KOPT-K1 (cell line): ENCODE results near the gene RAE1.
"Not testable (repeated sequence)": the region's sequence is repeated elsewhere in the genome, so short reads cannot be mapped to it uniquely, and the experiment has no call there.

Source experiments
- H3K27ac ChIP-seq: fragments of 200-600 bp; sonication (generic); 2 replicates; pipeline ENCODE4 v1.5.1; 2016; ENCODE audit warnings: antibody characterized with exemption, mild to moderate bottlenecking, low read depth, low read length; ENCODE audit not compliant: poor library complexity, severe bottlenecking
- H3K36me3 ChIP-seq: fragments of 200-600 bp; sonication (generic); 2 replicates; pipeline ENCODE4 v1.5.1; 2017; ENCODE audit warnings: antibody characterized with exemption, mild to moderate bottlenecking, low read length, moderate library complexity; ENCODE audit not compliant: insufficient read depth
- H3K9me3 ChIP-seq: fragments of 200-600 bp; sonication (generic); 2 replicates; pipeline ENCODE4 v1.5.1; 2017; ENCODE audit warnings: antibody characterized with exemption, low read length, mild to moderate bottlenecking; ENCODE audit not compliant: insufficient read depth, poor library complexity, severe bottlenecking

RAE1 gene

DNA sequence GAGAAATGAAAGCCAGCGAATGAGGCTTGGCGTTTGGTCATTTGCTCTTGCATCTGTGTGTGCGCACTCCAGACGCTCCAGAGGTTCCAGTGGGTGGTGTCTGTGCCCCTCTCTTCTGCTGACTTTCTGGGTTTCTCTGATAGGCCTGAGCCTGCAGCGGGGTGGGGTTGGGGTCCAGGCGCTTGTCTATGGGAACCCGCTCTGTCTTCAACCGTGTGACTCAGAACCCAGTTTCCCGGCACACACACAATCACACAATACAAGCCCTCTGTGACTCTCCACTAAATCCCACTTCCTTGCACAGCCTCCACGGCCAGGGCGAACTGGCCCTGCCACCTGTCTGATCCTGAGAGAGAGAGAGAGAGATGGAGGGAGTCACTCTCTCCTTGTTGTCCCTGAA, 64.7 kb downstream of the RAE1 start:
- H3K9me3 ChIP-seq = no peaks in the 10 kb centered on the region
- H3K36me3 ChIP-seq = no peaks in the 10 kb centered on the region
- H3K27ac ChIP-seq = no peak overlapping the region

DNA sequence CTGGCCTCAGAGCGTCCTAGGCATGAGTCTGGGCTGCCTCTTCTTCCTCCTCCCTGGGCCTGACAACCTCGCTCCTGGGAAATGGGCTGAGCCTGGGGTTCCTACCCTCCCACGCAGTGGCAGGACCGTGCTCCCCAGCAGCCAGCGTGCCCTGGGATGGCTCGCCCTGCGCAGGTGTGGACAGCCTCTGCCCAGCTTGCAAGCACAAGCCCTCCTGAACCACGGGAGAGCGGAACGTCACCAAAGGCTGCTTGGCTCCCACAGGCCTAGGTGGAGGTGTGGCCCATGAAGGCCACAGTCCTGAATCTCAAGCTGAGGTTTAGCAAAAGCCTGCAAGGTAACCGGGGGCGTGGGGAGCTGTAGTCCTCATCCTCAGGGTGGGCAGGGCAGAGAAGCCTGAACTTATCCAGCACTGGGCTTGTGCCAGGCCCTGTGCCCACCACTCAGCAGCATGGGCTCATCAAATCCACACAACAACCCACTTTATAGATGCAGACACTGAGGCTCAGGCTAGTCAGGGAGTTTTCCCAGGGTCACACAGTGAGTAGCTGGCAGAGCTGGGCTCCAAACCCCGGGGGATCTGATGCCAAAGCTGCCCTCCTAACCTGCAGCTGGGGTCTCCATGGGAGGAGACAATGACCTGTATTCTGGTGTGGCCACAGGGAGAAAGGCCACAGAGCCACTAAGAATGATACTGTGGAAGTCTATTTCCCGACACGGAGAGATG, 65.4 kb downstream of the RAE1 start:
- no peaks in the 10 kb centered on the region for H3K9me3 ChIP-seq
- H3K27ac ChIP-seq = no peak overlapping the region
- no peaks in the 10 kb centered on the region for H3K36me3 ChIP-seq

DNA sequence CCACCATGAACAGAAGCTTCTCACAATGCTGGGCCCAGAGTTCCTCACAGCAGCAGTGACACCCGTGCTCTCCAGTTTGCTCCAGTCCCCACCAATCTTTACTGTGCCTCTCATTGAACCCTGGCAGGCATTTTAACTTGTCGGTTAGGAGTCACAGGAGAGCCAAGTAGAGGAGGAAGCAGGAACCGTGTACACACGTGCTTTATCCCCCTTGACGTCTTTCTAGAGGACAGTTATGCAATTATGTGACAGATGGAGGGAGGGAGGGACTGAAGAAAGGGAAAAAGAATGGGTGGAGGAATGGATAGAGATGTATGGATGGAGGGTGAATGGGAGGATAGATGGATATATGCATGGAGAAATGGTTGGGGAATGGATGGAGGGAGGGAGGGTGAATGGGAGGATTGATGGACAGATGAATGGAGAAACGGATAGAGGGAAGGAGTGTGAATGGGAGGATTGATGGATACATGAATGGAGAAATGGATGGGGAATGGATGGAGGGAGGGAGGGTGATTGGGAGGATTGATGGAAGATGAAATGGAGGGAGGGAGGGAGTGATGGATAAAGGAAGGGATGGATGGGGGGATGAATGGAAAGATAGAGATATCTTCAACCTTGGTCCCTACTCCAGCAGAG, 66.1 kb downstream of the RAE1 start:
- H3K27ac ChIP-seq = no peak overlapping the region
- no peaks in the 10 kb centered on the region for H3K9me3 ChIP-seq
- H3K36me3 ChIP-seq = no peaks in the 10 kb centered on the region

GRCh38 chr20:57417830-57418780, 67.0 kb downstream of the RAE1 start:
- H3K9me3 ChIP-seq = no peaks in the 10 kb centered on the region
- no peak overlapping the region for H3K27ac ChIP-seq
- H3K36me3 ChIP-seq = no peaks in the 10 kb centered on the region

DNA sequence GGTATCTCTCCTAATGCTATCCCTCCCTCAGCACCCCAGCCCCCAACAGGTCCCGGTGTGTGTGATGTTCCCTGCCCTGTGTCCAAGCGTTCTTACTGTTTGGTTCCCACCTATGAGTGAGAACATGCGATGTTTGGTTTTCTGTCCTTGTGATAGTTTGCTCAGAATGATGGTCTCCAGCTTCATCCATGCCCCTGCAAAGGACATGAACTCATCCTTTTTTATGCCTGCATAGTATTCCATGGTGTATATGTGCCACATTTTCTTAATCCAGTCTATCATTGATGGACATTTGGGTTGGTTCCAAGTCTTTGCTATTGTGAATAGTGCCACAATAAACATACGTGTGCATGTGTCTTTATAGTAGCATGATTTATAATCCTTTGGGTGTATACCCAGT, 68.4 kb downstream of the RAE1 start:
- not testable (repeated sequence) for H3K9me3 ChIP-seq, H3K36me3 ChIP-seq, H3K27ac ChIP-seq

DNA sequence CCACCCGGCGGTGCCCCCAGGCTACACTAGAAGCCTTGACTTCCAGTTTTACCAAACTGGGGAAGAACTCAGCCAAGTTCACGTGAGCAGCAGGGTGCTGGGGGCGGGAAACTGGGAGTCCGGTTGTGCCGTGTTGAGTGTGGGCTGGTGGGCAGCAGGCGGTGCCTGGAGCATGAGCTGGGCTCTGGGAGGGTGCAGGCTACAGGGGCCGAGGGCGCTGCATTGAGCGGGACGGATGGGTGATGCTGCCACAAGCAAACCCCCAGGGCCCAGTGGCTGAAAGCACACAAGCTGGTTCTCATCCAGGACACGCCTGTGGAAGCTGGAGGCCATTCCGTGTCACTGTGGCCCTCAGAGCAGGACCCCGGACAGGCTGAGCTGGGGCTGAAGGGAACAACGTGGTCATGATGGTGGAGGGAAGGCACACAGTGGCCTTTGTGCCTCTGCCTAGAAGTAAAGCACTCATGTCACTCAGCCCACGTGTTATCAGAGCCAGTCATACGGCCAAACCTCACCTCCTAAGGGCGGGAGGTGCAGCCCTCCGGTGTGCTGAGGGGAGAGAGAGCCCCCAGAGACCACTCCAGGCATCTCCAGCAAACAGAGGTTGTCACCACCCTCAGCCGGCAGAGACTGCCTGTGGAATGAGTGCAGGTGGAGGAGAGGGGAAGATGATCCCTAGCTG, 69.7 kb downstream of the RAE1 start:
- Histone ChIP-seq H3K36me3 (no peaks in the 10 kb centered on the region), H3K27ac (no peak overlapping the region), H3K9me3 (no peaks in the 10 kb centered on the region)

DNA sequence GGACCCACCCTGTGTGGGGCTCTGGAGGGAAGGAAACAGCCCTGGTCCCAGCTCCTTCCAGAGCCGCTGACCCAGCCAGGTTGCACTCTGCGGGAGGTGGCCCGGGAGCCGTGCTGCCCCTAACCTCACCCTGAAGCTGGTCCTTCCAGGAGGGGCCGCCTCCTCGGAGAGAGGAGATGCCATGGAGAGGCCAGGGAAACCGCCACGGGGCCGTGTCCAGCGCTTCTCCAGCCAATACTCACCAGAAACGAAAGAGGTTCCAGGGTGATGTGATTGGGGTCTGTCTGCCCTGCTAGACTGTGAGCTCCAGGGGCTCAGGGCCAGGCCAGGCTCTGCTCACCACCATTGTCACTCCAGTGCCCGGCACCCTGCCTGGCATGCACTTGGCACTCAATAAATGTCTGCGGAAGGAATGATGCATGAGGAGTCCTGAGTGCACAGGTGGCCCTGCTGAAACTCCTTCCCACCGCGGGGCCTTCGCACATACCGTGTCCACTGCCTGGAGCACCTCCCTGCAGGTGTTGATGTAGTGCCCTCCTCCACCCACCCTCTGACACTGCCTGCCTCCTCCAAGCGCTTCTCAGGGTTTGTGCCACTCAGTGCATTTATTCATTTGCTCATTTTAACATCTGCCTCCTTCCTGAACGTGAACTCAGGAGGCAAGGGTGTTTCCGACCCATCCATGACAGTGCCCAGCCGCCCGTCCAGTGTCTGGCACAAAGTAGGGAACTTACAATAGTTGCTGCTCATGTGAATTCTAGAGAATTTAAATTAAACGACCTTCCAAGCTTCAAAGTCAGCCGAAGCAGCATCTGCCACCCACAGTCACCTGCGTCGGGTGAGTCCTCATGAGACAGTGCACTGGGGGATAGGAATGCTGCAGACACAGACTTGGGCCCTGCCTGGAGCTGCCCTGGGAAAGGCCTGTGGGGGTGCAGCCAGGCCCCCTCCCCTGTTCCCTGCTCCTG, 70.5 kb downstream of the RAE1 start:
- no peaks in the 10 kb centered on the region for H3K9me3 ChIP-seq

DNA sequence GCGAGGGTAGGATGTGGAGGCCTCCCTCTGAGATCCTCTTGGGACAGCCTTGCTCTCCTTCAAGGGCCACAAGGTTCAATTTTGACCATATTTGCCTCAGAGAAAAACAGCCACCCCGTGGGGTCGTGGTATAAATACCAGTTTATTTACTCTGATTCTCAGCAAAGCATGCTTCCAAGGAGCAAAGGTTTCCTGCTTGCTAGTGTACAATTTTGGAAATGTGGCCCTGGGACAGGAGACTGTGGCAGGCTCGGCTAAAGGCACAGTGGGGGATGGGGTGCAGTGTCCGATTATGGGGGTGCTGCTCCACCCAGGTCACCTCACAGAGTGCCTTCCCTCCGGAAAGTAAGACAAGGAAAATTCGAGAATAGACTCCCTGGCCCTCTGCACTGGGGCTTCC, 71.2 kb downstream of the RAE1 start:
- Histone ChIP-seq H3K9me3 (no peaks in the 10 kb centered on the region), H3K36me3 (no peaks in the 10 kb centered on the region), H3K27ac (no peak overlapping the region)

More for the DNA sequence above, 70.5 kb downstream of the RAE1 start:
- Histone ChIP-seq H3K36me3 (no peaks in the 10 kb centered on the region), H3K27ac (no peak overlapping the region)

GRCh38 chr20:57425150-57426013, 74.3 kb downstream of the RAE1 start:
- Histone ChIP-seq H3K36me3 (no peaks in the 10 kb centered on the region), H3K27ac (no peak overlapping the region), H3K9me3 (no peaks in the 10 kb centered on the region)

GRCh38 chr20:57426271-57426689, 75.2 kb downstream of the RAE1 start:
- Histone ChIP-seq H3K9me3 (no peaks in the 10 kb centered on the region), H3K27ac (no peak overlapping the region), H3K36me3 (no peaks in the 10 kb centered on the region)

DNA sequence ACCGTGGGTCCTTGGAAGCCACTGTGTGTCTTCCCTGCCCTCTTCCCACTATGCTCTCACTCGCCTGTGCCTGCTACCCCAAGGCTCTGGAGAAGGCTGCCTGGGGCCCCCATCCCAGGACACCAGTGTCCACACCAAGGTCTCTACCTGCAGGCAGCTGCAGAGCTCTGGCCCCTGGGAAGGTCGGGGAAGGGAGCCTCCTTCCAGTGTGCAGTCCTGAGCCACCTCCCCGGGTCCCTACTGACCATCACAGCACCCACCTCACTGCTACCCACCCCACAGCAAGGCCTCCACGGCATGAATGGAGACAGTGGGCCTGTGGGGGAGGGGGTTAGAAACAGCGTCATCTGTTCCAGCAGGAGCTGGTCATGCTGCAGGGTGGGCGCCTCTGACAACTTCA, 75.8 kb downstream of the RAE1 start:
- H3K36me3 ChIP-seq = no peaks in the 10 kb centered on the region
- H3K27ac ChIP-seq = no peak overlapping the region
- H3K9me3 ChIP-seq = no peaks in the 10 kb centered on the region

DNA sequence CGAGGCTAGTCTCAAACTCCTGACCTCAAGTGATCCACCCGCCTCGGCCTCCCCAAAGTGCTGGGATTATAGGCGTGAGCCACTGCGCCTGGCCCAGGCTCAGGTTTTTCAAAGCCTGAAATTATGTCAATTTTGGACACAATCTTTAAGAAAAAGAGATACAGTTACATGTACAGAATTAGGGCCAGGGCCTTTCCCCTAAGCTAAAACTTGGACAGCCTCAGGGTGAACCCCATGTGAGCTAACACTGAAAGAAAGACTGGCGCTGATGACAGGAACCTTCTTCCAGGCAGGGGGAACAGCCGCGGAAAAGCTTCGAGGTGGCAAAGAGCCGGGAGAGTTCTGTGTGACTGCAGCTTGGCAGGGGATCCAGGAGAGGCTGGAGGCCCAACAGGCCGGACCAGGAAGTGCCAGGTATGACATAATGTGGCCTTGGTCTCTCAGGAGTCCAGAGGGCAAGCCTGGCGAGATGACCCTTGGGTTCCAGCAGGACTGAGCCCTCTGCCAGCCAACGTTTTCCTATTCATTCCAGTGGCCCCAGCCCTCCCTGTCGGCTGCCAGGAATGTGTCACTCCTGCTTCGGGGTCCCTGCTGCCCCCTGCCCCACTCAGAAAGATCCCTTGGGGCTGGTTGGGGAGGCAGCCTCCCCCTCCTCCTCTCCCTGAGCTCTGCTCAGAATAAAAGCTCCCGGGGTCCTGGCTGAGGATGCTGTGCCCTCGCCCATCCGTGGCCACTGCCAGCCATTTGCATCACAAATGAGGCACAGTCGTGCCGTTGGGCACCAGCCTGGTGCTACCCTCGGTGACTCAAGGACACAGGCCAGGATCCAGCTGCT, 77.5 kb downstream of the RAE1 start:
- Histone ChIP-seq H3K36me3 (no peaks in the 10 kb centered on the region), H3K27ac (no peak overlapping the region), H3K9me3 (no peaks in the 10 kb centered on the region)
